Stimulated activated CD4-positive, alpha-beta T cell treated with anti-CD3 and anti-CD28 coated beads, Interleukin-4, amount 100 ng/mL, for 48 hours (primary cell): ENCODE results near the gene OGFR.
"Not testable (repeated sequence)": the region's sequence is repeated elsewhere in the genome, so short reads cannot be mapped to it uniquely, and the experiment has no call there.

Experiments used
- DNase-seq, 2 donors: peaks; one replicate each; pipeline ENCODE4 v3.0.0-alpha.2; 2020; ENCODE audit warnings: low read depth in 2 of 2

OGFR gene

GRCh38 chr20:62839816-62840215, 35.2 kb downstream of the OGFR start:
- no peak for DNase-seq

- no peak for DNase-seq
These were observed 35.9 kb downstream of the OGFR start for GRCh38 chr20:62840244-62841197.

DNA sequence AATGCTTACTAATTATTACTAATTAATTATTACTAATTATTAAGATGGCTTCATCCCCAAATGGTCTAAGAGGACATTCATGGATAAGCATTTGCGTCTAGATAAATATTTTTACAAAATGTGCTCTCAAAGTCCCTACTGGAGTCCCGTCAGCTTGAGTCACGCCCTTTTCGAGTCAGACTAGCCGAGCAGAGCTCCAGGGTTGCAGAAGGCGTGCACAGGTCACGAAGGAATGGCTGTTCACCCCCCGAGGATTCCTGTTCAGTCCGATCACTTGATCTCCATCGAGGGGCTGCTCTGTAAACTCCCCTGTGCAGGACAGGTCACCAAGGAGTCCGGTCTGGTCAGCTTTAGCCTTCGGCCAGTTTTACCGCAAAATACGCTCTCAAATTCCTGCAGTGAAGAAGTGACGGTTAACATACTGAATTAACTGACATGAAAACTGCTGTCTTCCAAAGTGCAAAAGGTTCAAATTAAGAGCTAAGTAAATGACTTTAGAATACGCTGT, 37.1 kb downstream of the OGFR start:
- no peak for DNase-seq

DNA sequence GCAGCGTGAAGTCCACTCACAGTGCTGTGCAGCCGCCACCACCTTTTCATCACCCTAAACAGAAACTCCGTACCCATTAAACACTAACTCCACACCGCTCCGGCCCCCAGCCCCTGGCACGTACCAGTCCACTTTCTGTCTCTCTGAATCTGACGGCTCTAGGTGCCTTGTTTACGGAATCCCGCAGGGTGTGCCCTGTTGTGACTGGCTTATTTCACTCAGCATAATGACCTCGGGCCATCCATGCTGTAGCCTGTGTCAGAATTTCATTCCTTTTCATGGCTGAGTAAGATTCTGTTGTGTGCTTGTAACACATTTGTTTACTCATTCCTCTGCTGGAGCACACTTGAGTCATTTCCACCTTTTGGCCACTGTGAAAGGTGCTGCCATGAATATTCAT, 39.0 kb downstream of the OGFR start:
- DNase-seq, result no peak

GRCh38 chr20:62844182-62844581, 39.5 kb downstream of the OGFR start:
- no peak for DNase-seq

DNA sequence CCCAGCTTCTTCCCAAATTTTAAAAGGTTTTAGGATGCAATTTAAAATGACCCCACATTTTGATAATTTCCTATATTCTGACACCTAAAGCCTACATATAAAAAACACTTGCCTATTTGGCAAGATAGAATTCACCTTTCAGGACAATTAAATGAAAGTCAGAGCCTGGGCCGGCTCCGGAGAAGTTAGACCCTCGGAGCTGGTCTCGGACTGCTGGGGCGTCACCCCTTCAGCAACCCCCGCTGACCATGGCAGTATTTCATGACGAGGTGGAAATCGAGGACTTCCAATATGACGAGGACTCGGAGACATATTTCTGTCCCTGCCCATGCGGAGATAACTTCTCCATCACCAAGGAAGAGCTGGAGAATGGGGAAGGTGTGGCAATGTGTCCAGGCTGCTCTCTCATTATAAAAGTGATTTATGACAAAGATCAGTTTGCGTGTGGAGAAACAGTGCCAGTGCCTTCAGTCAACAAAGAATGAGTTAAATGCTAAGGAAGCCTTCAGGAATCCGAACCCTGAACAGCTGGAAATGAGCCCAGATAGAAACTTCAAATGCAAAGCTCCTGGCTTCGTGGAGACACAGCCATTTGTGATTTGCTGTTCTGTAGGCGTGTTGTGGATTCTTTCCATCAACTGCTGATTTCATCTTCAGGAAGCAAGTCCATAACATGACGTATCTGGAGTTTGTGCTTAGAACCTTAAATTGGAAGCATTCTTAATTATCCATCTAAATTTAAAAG, 41.0 kb downstream of the OGFR start:
- no peak for DNase-seq

- DNase-seq, result no peak
These were observed 41.7 kb downstream of the OGFR start for GRCh38 chr20:62846166-62846890.

DNA sequence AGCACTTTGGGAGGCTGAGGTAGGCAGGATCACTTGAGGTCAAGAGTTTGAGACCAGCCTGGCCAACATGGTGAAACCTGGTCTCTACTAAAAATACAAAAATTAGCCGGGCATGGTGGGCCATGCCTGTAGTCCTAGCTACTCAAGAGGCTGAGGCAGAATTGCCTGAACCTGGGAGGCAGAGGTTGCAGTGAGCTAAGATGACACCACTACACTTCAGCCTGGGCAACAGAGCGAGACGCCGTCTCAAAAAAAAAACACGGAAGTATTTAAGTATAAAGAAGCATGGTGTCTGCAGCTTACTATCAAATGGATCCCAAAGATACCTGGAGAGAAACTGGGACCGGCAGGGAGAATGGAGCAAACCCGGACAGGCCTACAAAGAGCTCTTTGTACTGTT, 44.3 kb downstream of the OGFR start:
- DNase-seq, result not testable (repeated sequence)

GRCh38 chr20:62849431-62849830, 44.8 kb downstream of the OGFR start:
- no peak for DNase-seq

DNA sequence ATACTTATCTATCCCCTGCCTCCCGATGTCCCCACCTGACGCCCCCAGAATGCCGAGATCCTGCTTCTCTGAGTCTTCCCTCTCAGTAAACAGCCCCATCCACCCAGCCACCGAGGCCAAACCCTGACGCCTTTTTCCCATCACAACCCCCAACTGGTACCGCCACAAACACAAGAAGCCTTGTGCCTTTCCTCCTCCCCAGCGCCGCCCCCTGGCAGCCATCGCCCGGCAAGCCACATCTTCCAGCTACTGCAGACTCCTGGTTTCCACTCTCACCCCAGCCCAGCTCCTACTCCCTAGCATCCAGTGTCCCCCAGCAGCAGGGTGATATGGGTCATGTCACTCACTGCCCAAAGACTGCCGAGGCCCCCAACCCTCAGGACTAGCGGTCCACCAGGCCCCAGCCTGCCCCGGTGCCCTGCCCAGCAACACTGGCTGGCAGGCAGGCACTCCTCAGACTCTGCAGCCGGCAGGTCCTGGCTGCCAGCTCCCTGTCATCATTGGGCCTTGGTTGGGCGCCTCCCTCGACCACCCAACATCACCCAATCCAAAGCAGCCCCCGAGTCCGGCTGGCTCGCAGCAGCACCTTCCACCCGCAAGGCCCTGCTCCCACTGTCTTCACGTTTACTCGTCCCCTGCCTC, 45.8 kb downstream of the OGFR start:
- no peak for DNase-seq

- DNase-seq, result no peak
These were observed 47.6 kb downstream of the OGFR start for GRCh38 chr20:62852196-62852595.

- DNase-seq, result no peak
These were observed 48.2 kb downstream of the OGFR start for GRCh38 chr20:62852841-62853240.

- DNase-seq, result not testable (repeated sequence)
These were observed 48.7 kb downstream of the OGFR start for GRCh38 chr20:62853304-62853703.

GRCh38 chr20:62854121-62854520, 49.5 kb downstream of the OGFR start:
- no peak for DNase-seq

GRCh38 chr20:62855120-62855519, 50.5 kb downstream of the OGFR start:
- DNase-seq, result no peak

DNA sequence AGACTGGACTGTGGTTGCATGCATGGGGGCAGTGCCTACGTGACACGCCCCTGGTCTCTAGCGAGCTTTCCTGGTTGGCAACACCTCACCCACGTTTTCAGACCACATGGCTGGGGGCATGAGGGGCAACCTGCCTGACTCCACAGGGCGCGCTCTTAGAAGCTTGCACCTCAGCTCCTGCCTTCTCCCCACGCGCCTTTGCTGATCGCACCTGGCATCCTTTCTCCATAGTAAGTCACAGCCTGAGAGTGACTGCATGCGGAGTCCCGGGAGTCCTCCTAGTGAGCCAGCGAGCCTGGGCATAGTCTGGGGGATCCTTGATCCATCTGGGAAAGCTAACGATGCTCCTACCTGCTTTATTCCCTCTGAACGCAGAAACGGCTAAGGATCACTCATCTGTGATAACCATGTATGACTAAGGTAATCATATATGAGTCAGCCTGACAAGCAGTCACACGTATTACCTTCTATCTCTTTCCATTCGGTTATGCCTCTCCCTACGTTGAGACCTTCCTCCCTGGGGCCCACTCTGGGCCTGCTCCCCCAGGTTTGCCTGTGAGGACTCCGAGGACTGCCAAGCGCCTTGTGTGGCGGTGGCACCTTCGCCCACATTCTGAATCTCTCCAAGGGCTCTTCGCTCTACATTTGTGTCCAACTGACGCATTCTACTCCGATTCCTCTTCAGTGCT, 52.4 kb downstream of the OGFR start:
- no peak for DNase-seq

GRCh38 chr20:62858058-62858830, 53.6 kb downstream of the OGFR start:
- DNase-seq, result no peak

- no peak for DNase-seq
These were observed 55.1 kb downstream of the OGFR start for GRCh38 chr20:62859721-62860120.

- no peak for DNase-seq
These were observed 55.8 kb downstream of the OGFR start for GRCh38 chr20:62860391-62860923.
